HG02678 (cell line): ENCODE data around the gene FHAD1.

ENCODE experiments used
- ATAC-seq: cut with Tn5 transposase; IDR thresholded peaks from one replicate; pipeline ENCODE4 v1.9.1; 2021; ENCODE audit warnings: mild to moderate bottlenecking, moderate library complexity; ENCODE audit not compliant: unreplicated experiment

FHAD1 gene

DNA sequence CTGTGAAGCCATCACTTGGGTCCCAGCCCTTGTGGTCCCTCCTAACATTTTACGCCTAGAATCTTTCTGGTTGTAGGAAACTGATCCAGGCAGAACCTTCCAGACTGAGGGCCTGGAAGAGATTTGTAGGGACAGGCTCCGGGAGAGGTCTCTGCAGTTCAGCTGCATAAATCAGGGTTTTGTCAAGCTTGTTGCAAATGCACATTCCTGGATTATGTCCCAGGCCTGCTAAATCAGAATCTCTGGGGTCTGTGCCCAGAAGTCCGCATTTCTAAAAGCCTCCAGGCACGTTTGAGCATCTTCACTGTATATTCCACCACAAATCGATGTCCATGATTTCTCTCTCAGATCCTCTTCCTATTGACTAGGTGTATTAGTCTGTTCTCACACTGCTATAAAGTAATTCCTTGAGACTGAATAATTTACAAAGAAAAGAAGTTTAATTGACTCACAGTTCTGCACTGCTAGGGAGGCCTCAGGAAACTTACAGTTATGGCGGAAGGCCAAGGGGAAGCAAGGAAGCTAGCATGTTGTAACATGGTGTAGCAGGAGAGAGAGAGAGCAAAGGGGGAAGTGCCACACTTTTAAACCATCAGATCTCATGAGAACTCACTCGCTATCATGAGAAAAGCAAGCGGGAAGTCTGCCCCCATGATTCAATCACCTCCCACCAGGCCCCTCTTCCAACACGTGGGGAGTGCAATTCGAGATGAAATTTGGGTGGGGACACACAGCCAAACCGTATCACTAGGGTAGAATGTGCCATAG is 1.2 kb upstream of the FHAD1 start:
- ATAC-seq, result no peak

DNA sequence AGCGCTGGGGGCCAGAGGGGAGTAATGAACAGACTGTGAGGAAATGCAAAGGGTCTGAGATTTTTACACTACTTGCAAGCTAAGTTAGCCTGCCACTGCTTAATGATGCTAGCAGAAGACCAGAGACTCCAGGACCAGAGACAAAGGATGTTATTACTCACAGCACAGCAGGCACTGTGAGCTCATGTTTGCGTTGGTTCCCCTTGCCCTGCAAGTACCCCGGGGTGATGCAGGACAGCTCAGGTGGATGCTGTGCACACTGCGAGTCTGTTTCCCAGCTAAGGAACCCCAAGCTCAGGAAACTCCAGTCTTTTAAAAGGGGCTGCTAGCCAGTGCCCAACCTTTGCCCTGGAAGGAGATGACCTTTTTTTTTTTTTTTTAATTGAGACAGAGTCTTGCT is 1.2 kb downstream of the FHAD1 start:
- no peak for ATAC-seq

DNA sequence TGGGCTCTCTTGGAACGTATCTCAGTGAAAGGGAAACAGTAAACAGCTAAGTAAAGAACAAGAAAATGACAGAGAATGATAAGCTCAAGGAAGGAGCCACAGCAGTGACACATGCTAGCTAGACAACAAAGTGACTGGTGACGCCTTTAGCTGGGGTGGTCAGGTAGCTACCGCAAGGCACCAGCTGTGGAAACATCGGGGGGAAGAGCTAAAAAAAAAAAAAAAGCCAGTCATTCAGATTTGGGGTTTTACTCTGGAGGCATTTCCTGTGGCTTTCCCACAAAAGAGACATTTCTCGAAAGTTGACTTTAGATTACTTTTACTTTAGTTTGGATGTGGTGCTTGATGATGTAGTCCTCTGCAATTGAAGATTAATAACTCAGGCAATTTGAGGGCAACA is 2.1 kb downstream of the FHAD1 start:
- ATAC-seq, result no peak

DNA sequence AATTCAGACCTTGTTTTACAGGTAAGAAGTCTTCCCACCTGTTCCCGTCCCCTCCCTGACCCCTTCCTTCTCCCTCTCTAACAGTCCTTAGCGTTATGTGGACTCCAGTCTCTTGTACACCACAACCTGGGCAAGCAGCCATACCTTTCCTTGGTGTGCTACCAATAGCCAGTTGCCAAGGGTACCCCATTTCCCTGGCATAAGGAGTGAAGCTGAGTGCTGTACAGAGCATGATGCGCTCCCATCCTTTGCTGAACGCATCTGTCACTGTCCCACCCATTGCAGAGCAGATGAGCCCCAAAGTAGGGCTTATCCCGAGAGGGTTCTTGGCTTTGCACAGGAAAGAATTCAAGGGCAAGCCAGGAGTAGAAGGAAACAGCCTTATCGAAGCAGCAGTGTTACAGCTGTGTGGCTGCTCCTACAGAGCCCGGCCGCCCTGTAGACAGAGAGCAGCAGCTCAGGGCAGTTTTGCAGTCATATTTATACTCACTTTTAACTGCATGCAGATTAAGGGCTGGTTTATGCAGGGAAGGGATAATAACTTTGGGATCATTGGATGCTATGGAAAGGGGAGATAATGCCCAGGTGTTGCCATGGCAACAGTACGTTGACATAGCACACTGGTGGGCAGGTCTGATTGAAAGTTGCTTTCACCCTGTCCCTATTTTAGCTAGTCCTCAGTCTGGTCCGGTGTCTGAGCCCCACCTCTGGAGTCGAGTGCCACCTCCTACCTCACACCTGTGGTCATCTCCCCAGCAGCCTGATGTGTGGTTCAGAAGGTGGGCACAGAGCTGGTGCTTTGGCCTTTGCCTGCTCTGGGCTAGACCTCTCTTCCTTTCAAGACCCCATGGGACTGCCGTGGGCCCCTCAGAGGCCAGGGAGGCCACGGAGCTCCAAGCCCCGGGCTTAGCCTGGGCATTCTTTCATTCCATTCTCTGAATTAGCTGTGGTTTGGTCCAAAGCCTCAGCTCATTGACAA is 5.1 kb downstream of the FHAD1 start:
- no peak for ATAC-seq

DNA sequence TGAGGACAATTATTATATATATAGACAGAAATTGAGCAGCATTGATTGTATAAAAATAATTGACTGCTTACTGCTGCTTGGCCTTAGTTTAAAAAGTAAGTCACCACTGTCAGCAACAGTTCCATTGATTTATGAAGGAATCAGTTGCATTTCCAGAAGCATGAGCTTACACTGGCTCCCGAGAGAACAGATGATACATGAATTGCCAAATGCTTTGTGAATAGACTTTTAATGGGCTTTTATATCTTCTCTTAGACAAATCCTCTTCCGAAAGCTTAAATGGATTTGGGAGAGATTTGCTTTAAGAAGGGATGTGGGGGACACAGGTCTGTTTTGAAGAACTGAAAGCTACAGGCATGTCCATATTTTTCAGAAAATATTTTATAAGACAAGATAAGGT is 7.5 kb downstream of the FHAD1 start:
- ATAC-seq, result no peak

DNA sequence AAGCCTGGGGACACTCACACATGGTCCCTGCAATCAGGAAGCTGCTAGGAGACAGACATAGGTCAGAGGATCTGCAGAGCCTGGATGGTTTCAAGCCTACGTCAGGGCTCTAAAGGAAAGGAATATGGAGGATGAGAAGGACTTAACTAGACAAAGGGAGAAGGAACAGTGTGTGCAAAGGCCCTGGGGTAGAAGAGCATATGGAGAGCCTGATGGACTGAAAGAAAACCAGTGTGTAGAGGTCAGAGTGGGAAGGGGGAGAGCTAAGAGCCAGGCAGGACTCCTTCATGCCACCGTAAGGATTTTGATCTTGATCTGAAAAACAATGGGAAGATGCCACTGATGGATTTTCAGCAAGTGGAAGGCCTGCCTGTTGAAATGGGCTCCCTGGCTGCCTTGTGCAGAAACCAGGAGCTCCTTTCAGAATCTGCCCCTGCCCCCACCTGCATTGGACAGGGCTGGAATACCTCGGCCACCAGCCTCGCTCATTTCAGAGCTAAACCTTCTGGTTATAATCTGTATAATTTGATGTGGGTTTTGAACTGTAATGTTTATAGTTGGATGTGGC is 8.6 kb downstream of the FHAD1 start:
- ATAC-seq, result no peak

DNA sequence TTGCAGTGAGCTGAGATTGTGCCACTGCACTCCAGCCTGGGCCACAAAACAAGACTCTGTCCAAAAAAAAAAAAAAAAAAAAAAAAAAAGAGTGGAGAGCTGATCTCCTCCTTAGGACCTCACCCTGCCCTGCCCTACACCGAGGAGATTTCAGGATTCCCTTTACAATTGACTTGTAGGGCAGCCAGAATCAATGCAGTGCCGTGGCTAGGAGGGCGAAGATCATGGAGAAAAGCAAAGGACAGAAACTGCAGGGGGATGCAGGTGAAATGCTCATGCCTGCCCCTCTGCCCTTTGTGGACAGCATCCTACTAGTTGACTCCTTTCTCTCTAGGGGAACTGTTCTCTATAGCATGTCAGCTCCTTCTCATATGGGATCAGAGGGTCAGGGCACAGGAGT is 9.6 kb downstream of the FHAD1 start:
- ATAC-seq, result no peak

DNA sequence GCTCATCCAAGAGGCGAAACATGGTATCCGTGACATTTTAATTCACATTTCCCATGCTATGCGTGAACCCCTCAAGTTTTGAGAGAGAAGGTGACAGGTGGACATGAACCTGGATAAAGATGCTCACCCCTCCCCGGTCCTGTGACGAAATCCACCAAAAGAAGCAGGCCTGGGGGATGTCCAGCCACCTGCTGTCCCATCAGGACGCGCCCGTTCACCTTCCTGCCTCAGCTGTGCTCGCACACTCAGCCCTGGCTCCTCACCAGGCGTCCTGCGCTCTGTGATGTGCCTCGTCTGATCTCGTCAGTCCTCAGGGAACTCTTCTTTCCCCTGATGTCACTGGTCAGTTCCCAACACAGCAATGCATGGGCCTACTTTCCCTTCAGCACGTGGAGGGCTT is 10.3 kb downstream of the FHAD1 start:
- no peak for ATAC-seq

DNA sequence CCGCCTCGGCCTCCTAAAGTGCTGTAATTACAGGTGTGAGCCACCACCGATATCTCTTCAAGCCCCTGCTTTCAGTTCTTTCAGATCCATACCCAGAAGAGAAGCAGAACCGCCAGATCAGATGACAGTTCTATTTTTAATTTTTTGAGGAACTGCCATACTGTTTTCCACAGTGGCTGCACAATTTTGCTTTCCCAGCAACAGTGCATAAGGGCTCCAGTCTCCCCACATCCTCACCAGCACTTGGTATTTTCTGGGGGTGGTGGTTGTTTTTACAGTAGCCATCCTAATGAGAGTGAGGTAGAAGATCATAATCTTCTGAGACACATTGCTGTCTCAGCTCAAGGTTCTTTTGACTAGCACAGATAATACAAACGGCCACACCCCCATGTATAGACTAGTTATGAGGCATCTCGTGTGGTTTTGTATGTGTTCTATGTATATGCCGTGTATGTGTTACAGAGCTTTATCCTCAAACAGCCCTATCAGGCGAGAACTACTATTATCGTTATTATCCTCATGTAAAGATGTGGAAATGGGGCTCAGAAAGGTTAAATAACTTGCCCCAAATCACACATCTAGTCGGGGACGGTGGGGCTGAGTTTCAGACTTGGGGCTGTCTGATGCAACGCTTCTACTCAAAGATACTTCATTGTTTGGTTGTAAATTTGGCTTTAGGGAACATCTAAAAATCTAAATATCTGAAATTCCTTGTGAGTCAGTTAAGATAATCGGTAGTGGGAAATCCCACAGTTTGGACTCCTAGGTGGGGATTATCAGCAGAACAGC is 12.0 kb downstream of the FHAD1 start:
- no peak for ATAC-seq

DNA sequence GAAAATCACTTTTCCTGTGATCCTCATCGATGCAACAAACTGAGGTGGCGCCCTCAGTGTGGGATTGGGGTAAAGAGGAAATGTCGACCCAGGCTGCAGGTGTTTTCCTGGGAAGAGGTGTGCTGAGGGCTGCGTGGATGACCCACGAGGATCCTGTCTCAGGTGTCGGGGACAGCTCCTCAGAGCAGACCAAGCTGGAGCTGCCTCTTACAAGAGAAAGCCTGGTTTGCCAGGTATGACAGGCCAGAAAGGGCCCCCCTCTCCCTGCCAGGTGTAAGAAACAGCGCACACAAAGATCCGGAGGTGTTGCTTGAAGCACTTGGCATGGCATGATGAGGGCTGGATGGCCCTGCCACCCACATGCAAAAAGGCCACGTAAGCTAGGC is 12.6 kb downstream of the FHAD1 start:
- ATAC-seq, result no peak

DNA sequence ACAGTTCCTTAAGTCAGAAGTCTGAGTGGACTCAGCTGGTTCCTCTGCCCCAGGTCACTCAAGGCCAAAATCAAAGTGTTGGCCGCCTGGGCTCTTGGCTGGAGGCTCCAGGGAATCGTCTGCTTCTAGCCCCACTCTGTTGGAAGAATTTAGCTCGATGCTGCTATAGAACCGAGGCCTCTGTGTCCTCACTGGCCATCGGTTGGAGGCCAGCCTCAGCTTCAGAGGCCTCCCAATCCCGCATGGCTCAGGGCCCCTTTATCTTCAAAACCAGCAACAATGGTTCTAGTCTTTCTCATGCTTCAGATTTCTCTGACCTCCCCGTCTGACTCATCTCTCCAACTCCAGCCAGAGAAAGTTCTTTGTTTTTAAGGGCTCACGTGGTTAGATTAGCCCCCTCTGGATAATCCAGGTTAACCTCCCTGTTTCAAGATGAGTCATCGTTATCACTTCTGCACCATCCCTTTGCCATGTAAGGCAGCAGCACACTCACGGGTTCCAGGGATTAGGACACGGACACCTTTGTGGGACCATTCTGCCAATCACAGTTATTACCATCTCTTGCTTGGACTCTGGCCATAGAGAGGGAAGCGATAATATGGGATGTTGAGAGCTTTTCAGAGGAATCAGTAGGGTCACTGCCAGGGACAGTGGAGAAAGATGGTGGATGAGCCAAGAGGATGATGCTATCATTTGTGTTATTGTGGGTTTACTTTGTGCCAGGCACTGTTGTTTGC is 13.6 kb downstream of the FHAD1 start:
- ATAC-seq, result no peak

DNA sequence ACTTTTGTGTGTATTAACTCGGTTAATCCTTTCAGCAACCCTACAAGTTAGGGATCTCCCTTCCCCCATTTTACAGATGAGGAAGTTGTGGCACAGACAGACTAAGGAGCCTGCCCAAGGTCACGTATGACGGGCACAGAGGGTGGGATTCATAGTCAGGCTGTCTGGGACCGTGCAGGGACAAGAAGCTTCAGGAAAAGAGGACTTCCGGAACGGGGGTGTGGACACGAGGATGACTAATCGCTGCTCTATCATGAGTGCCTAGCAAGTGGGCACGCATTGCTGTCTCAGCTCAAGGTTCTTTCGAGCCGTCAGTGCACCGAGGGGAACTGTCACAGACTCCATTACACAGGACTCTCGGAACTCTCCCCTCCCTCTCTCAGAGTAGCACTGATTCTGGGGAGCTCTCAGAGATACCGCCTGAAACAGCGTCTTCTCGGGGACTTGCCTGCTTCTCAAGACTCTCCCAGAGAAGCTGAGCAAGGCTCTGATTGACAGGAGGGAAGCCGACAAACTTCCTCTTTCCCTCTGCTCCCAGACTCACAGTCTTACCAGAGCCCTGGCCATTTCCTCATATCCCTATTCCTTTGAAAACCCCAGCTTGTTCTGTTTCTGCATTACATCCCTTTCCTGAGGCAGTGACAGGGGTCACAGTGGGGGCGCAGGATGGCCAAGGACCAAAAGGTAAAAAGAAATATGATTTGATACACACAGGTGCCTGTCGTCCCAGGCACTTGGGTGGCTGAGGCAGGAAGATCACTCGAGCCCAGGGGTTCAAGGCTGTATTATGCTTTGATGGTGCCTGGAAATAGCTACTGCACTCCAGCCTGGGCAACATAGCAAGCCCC is 14.4 kb downstream of the FHAD1 start:
- no peak for ATAC-seq

DNA sequence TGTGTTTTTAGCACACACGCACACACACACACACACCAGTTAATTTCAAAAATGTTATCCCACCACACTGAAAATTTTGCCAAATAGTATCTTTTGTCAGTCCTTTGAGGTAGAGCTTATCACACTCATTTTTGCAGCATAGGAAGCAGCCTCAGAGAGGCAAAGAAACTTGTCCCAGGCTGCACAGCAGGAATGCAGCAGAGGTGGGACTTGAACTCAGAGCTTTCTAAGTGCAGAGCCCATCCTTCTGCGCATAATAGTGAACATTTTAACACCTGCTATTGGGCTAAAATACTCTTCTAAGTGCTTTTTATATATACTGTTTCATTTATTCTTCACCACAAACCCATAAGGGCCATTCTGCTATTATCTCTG is 15.0 kb downstream of the FHAD1 start:
- no peak for ATAC-seq

DNA sequence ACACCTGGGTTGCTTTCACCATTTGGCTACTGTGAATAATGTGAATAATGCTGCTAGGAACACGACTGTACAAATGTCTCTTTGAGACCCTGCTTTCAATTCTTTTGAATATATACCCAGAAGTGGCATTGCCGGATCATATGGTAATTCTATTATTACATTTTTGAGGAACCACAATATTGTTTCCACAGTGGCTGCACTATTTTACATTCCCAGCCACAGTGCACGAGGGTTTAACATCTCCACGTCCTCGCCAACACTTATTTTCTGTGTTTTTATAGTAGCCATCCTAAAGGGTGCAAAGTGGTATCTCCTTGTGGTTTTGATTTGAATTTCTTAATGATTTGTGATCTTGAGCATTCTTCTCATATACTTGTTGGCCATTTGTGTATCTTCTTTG is 15.7 kb downstream of the FHAD1 start:
- no peak for ATAC-seq

DNA sequence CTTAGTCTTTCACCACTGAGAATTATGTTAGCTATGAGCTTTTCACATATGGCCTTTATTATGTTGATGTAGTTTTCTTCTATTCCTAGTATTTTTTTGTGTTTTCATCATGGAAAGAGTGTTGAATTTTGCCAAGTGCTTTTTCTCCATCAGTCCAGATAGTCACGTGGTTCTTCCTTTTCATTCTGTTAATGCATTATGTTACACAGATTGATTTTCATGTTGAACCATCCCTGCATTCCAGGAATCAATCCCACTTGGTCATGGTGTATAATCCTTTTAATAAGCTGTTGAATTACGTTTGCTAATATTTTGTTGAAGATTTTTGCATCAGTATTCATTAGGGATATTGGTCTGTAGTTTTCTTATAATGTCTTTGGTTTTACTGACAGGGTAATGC is 17.7 kb downstream of the FHAD1 start:
- no peak for ATAC-seq

DNA sequence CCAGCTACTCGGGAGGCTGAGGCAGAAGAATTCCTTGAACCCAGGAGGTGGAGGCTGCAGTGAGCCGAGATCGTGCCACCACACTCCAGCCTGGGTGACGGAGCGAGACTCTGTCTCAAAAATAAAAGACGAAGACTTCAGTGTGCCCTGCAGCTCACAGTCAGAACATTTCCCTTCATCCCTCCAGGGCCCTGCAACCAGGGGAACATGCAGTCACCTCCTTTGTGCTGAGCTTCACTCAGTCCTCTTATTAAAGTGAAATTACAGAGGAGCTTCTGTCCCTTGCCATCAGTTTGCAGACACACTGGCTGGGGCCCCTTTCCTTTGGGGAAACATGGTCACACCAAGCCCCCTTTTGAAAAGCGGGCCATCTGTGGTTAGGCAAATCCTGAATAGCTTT is 24.2 kb downstream of the FHAD1 start:
- no peak for ATAC-seq

DNA sequence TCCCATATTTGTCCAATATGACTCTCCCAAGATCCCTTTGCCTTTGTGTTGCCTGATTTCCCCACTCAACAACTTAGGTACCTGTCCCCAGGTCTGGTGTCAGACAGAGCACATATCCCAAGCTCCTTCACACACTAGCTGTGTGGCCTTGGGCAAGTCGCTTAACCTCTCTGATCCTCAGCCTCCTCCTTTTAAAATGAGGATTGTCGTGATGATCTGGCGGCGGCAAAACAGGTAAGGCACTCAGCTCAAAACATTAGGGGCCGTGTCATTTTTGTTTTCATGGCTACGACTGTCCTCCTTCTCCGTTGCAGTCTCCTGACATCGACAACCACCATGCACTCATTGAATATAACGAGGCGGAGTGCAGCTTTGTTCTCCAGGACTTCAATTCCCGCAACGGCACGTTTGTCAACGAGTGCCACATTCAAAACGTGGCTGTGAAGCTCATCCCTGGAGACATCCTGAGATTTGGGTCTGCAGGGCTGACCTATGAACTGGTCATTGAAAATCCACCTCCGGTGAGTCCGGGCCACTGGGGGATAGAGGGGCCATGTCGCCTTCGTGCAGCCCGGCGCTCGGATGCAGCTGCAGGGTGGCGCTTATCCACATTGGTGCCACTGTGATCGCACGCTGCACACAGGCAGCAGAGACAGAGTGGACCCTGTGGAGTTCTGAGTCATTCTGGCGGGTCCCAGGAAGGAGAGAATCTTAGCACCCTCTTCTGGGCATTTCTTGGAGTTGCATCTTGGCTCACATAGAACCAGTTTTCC is 25.2 kb downstream of the FHAD1 start:
- no peak for ATAC-seq

DNA sequence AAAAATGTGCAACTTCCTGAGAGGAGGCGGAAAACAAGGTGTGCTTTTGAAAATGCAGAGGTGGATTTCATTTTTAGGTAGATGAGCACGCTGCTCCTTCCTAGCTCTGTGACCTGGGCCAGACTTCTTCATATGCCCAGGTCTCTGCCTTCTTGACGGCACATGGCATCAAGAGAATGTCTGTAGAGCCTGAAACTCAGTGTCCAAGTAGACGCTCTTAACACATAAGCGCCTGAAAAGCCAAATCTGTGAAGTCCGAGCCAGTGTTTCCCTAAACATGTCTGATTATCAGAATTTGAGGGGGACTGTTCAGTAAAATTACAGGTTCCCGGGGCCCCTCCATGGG is 25.7 kb downstream of the FHAD1 start:
- ATAC-seq, result no peak

DNA sequence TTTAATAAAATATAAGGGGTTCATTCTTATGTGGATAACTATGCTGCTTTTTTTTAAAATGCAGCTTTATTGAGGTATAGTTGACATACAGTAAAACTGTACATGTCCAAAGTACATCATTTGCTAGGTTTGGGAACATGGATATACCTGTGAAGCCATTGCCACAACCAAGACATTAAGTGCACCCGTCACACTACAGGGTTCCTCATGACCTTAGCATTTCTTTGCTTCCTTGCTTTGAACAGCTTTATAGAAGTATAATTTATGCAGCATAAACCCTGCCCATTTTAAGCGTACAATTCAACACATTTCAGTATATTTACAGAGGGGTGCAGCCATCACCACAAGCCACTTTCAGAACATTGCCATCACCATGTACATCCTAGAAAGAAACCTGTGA is 26.3 kb downstream of the FHAD1 start:
- ATAC-seq, result no peak
